GM18870 (cell line): ENCODE results near the gene TMEM254.
"Not testable (repeated sequence)": the region's sequence is repeated elsewhere in the genome, so short reads cannot be mapped to it uniquely, and the experiment has no call there.

Experiments used
- ATAC-seq: cut with Tn5 transposase; IDR thresholded peaks from one replicate; pipeline ENCODE4 v1.9.1; 2021; ENCODE audit warnings: moderate library complexity; ENCODE audit not compliant: unreplicated experiment

The TMEM254 gene

DNA sequence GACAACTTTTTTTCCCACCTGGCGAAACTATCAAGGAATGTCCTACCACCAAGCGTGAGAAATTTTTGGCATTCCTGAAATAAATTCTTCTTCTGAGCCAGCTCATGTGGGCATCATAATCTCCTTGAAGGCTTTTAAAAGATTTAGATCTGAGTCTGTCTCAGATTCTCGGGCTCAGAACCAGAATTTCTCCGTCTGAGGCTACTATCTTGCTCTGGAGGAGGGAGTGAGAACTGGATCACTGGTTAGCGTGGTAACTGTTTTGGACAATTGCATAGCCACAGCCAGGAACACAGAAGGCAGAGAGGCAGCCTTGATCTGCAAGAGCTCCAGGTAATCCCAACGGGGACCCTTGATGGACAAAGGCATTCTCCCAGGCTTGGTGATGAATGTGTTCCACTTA, 53.0 kb downstream of the TMEM254 start:
- ATAC-seq: no peak

DNA sequence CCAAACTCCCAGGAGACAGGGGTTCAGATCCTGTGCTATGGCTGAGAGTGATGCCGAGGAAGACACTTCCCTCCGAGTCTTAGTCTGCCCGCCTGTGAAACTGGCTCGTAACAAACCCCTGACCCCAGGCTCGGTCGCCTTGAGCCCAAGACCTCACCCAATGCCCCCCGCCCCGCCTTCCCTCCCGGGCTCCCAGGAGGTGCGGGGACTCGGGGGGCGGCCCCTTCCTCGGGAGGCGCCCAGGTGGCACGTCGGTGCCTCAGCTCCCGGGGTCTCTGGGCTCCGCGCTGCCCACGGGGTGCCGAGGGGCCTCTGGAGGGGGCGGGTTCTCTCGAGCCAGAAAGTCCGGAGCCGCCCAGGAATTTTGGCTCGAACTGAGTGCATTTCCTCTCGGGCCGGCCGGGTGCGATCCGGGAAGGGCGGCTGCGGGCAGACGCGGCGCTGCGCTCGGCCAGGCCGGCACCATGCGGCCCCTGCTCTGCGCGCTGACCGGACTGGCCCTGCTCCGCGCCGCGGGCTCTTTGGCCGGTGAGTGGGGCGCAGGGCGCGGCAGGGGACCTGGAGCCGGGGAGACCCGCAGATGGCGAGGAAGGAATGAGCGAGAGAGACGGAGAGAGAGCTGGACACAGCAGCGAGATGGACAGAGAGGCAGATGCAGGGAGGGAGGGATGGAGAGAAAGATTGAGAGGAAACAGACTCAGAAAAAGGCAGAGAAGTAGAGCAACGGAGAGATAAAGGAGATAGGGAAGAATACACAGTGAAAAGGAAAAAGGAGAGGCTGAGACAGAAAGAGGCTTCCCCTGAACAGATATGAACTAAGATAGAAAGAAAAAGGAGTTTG, 54.1 kb downstream of the TMEM254 start, which contains the start of gene PLAC9:
Gene PLAC9 (plus strand): TSS at position 432 of the 841 bp plus-strand sequence. CDS start 33 bp downstream, at position 465.
- ATAC-seq: no peak

DNA sequence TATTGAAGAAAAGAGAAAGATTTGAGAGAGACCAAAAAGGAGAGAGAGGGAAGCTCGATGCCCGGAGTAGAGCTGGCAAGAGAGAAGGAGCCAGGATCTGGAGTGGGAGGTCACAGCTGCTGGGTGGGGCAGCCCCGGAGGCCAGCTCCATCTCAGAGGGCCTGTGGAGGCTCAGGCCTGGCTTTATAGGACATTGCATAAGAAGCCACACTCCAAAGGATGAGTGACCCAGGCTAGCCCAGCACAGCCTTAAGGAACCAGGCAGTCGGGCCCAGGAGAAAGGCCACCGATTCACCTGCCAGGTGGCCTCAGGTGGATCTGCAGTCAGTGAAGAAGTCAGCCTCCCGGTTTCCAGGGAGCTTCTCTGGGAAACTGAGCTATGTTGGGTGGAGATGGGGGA, 54.7 kb downstream of the TMEM254 start:
- ATAC-seq: no peak

DNA sequence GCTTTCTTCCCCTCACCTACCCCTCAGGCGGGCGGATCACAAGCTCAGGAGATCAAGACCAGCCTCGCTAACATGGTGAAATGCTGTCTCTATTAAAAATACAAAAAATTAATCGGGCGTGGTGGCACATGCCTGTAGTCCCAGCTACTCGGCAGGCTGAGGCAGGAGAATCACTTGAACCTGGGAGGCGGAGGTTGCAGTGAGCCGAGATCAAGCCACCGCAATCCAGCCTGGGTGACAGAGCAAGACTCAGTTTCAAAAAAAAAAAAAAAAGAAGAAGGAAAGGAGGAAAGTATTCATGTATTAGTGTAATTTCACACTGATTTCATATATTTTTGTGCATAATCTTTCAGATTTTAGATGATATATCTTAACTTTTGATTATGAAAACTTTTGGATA, 55.2 kb downstream of the TMEM254 start:
- ATAC-seq: not testable (repeated sequence)

DNA sequence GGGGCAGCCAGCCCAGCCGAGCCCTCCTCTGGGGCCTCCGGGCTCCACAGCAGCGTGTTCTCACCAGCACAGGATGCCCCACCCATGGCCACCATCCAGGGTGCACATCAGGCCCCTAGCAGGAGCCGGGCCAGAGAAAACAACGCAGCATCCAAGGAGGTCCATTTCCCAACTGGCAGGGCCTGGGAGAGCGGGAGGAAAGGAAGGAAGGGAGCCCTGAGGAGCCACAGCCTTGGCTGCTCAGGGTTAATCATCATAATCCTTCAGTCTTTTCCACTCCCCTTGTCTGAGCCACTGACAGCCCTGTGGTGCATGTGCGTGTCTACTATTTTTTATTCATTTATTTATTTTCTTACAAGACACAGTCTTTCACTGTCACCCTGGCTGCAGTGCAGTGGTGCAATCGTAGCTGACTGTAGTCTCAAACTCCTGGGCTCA, 57.7 kb downstream of the TMEM254 start:
- no peak for ATAC-seq

DNA sequence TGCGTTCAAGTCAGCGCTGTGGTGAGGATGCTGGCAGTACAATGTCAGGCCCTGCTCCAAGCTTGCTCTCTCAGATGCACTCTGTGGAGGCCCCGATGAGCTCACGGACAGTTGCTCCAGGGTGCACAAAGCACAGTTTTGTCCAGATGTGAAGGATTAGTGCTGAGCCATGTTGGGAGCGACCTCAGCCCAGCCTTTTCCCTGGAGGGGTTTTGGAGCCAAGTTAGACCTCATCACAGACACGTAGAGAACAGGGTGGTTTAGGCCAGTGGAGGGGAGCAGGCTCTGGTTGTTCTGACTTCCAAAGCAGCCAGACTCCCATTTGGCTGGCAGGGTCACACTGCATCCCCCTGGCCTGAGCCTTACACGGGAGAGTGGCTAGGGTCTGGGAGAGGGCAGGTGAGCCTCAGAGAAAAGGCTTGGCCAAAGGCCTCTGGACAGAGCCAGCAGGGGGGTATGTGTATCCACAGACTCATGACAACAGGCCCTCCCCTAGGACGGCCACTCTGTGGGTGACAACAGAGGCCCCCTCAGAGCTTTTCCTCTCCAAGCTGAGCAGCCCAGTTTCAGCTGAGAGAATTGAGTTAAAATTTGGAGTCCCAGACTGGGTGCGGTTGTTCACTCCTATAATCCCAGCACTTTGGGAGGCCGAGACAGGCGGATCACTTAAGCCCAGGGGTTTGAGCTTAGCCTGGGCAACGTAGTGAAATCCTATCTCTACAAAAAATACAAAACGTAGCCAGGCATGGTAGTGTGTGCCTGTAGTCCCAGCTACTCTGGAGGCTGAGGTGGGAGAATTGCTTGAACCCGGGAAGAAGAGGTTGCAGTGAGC, 58.8 kb downstream of the TMEM254 start:
- ATAC-seq: no peak

DNA sequence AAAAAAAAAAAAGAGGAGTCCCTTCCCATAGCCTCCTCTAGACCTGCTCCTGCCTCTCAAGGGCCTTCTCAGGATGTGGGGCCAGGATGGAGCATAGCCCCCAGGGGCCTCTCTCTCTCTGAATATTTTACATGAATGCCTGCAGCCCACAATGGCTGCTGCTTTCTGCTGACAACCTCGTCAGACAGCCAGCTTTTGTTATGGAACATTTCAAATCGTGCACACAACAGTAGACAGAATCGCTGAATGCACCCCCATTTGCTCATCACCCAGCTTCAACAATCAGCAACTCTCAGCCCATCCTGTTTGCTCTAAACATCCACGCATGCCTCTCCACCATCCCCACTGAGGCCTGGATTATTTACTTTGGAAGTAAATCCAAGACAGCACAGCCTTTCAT, 59.5 kb downstream of the TMEM254 start:
- no peak for ATAC-seq

DNA sequence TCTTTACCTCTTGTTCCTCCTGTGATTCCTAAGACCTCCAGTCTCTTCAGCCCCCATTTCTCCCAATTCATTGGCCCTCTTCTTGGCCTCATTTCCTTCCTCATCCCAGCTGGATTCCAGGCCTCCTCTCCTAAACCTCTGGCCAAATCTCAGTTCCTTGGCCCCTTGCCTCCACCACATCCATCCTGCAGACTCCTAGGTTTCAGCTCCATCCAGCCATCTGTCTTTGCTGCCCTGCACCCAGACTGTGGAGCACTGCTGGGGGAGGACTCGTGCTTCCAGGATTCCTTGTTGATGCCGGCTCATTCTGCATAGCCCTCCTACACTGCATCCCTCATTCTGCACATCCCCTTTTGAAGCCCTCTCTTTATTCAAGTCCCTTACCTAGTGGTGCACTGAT, 60.8 kb downstream of the TMEM254 start:
- no peak for ATAC-seq

DNA sequence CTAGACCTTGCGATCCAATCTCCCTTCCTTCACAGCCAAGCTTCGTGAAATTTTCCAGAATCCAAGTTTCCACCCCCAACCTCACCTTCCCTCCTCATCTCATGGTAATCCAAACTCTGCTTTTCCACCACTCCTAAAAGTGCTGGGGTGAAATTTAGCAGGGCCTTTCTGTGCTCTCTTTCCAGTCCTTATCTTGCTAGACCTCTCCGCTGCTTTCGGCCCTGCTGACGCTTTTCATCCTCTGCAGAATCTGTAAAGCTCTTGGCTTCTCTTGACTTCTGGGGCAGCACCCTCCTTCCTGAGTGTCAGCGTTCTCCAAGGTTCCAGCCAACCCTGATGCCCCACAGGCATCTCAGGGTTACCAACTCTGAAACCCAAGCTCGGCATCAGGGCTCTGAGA, 61.8 kb downstream of the TMEM254 start:
- no peak for ATAC-seq

DNA sequence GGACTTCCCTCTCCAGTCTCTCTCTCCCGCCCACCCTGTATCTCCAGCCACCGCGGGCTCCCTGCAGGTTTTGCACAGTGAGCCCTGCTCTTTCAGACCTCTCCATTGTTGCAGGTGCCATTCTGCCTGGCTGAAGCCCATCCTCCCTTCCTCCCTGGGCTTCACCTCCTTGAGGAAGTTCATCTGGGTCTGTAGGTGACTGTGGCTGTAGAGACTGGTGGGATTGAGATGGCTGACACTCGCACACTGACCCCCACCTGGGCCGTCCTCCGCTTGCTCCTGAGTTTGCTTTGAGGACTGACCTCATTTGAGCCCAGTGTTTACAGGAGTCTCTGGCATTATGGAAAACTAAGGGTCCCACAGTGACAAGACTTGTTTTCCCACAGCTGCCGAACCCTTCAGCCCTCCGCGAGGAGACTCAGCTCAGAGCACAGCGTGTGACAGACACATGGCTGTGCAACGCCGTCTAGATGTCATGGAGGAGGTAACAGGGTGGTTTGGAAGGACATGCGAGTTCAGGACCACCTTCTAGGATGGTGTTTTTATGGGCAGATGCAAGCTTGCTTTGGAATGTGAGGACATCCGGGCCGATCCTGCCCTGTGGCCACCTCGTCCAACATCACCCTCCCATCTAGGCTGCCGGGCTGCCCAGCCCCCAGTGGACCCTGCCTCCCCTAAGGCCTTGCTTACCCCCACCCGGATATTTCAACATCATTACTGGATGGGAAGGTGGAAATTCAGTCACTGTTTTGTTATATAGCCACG, 63.4 kb downstream of the TMEM254 start:
- no peak for ATAC-seq
